Lower leg skin (tissue), 3 donors: ENCODE results near the gene HES6.

Experiments
- CTCF ChIP-seq, 3 donors: fragments of 450-650 bp; IDR thresholded peaks; one replicate each; pipeline ENCODE4 v1.5.1; 2016; ENCODE audit warnings: antibody characterized with exemption in 3 of 3, mild to moderate bottlenecking in 3 of 3, moderate library complexity in 2 of 3
- POLR2A ChIP-seq, 2 donors: fragments of 450-650 bp; IDR thresholded peaks; one replicate each; pipeline ENCODE4 v1.6.1; 2016 to 2017; ENCODE audit warnings: antibody characterized with exemption in 2 of 2, mild to moderate bottlenecking in 1 of 2, moderate library complexity in 1 of 2

- no peak for TF ChIP-seq CTCF (IDR thresholded peaks at IDR 0.05)
- TF ChIP-seq POLR2A (IDR thresholded peaks at IDR 0.05) = no peak
Measured at GRCh38 chr2:238202326-238203093, 37.3 kb downstream of the HES6 start.
